ENCODE data around the gene EIF1AD.
"Not testable (repeated sequence)": the region's sequence is repeated elsewhere in the genome, so short reads cannot be mapped to it uniquely, and the experiment has no call there.

EIF1AD gene

GRCh38 chr11:65968600-65969482 lies 33.1 kb downstream of the EIF1AD start:
- DNase-seq (ENCODE audit: low spot score), result no peak

GRCh38 chr11:65967329-65967934 lies 34.5 kb downstream of the EIF1AD start:
- DNase-seq (ENCODE audit: low spot score), result no peak

DNA sequence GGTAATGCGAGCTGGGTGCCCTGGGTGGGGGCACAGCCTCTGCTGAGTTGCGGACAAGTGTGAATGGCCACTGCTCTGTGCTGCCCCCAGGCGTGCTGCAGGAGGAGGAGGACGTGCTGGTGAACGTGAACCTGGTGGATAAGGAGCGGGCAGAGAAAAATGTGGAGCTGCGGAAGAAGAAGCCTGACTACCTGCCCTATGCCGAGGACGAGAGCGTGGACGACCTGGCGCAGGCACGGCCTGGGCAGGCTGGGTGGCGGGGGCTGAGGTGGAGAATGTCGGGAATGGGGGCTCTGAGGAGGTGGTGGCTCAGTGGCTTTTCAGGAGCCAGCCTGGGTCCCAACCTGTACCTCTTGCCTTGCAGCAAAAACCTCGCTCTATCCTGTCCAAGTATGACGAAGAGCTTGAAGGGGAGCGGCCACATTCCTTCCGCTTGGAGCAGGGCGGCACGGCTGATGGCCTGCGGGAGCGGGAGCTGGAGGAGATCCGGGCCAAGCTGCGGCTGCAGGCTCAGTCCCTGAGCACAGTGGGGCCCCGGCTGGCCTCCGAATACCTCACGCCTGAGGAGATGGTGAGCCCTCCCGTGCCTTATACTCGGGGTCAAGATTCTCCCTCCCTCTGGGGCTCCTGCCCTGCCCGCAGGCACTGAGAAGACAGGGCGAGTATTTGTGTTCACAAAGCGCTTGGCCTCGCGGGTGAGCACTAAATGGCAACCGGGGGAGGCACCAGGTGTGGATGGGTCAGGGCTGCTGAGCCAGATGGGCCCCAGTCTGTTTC lies 35.8 kb downstream of the EIF1AD start:
- DNase-seq (ENCODE audit: low spot score), result no peak

DNA sequence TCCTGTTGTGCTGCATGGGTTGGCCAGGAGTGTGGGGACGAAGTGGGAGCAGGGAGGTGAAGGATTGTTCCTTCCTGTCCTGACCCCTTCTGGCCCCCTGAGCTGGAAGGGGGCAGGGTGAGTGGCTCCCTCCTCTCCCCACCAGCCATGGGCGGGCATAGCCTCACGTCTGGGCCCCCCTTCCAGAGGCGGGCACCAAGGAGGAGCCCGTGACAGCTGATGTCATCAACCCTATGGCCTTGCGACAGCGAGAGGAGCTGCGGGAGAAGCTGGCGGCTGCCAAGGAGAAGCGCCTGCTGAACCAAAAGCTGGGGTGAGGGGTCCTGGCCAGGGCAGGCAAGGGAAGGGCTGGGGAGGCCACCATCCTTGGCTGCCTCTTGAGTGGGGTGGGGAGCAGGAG lies 37.1 kb downstream of the EIF1AD start:
- no peak for DNase-seq (ENCODE audit: low spot score)

DNA sequence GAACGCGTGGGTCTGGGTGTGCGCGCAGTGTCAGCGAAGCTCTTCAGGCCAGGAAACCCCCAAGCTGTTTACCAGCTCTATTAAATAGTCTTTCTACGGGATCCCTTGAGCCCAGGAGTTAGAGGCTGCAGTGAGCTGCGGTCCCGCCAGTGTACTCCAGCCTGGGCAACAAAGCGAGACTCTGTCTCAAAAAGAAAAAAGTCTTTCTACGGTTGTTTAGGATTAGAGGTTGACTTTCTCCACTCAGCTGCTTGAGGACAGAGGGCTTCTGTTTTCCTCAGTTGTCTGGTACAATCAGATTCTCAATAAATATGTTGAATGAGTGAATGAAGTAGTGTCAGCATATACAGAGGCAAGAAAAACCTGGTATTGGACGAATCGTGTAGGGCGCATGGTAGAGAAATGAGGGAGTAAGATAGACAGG lies 39.8 kb downstream of the EIF1AD start:
- DNase-seq (ENCODE audit: low spot score), result peak; percentile 18

GRCh38 chr11:65961267-65962140 lies 40.5 kb downstream of the EIF1AD start, which contains the start of gene SART1:
Gene SART1, plus strand, starts transcription at chr11:65961734. Its CDS starts 47 bp downstream, at chr11:65961781.
- DNase-seq (ENCODE audit: low spot score), result peak; percentile 97

GRCh38 chr11:65960824-65961266 lies 41.1 kb downstream of the EIF1AD start:
- no peak for DNase-seq (ENCODE audit: low spot score)

GRCh38 chr11:65958774-65959420 lies 43.1 kb downstream of the EIF1AD start:
- DNase-seq (ENCODE audit: low spot score), result no peak

DNA sequence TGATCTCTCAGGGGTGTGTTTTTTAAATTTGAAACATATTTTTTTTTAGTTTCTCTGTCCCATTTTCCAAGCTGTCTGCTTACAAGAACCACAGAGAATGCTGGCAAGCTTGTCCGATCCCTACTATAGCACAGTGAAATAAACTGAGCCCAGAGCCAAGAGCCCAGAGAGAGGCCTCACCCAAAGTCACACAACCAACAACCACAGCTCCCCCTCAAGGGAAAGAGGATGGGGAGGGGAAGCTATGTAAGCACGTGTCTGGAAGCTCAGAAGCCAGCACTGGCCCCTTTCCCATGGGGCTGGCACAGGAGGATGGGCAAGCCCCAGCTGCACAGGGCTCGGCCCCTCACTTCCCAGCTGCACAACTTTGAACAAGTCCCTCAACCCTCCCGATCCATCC lies 43.7 kb downstream of the EIF1AD start:
- no peak for DNase-seq (ENCODE audit: low spot score)

- DNase-seq (ENCODE audit: low spot score), result no peak
These were observed 47.2 kb downstream of the EIF1AD start for GRCh38 chr11:65954771-65955170.

DNA sequence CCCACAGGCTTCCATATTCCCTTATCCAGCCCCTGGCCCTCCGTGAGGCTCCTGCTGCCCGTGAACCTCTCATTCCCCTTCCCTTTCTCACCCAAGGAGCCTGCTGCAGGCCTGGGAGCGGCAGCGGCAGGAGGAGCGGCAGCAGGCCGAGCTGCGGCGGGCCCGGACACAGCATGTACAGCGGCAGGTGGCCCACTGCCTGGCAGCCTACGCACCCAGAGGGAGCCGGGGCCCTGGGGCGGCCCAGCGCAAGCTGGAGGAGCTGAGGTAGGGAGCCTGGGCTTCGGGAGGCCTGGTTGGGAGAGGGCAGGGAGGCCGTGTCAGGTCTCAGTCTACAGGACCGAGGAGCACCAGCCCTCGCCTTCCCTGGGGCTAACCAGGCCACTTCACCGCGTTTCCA lies 48.5 kb downstream of the EIF1AD start:
- no peak for DNase-seq (ENCODE audit: low spot score)

- no peak for DNase-seq (ENCODE audit: low spot score)
These were observed 49.9 kb downstream of the EIF1AD start for GRCh38 chr11:65952052-65952521.

DNA sequence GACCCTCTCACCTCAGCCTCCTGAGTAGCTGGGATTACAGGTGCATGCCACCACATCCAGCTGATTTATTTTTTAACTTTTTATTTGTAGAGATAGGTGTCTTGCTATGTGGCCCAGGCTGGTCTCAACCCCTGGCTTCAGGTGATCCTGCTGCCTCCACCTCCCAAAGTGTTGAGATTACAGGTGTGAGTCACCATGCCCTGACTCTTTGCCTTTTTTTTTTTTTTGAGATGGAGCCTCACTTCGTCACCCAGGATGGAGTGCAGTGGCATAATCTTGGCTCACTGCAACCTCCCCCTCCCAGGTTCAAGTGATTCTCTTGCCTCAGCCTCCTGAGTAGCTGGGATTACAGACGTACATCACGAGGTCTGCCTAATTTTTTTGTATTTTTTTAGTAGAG lies 50.3 kb downstream of the EIF1AD start:
- not testable (repeated sequence) for DNase-seq (ENCODE audit: low spot score)

GRCh38 chr11:65950711-65951110 lies 51.2 kb downstream of the EIF1AD start:
- not testable (repeated sequence) for DNase-seq (ENCODE audit: low spot score)

- DNase-seq (ENCODE audit: low spot score), result no peak
These were observed 54.3 kb downstream of the EIF1AD start for GRCh38 chr11:65947603-65948125.

DNA sequence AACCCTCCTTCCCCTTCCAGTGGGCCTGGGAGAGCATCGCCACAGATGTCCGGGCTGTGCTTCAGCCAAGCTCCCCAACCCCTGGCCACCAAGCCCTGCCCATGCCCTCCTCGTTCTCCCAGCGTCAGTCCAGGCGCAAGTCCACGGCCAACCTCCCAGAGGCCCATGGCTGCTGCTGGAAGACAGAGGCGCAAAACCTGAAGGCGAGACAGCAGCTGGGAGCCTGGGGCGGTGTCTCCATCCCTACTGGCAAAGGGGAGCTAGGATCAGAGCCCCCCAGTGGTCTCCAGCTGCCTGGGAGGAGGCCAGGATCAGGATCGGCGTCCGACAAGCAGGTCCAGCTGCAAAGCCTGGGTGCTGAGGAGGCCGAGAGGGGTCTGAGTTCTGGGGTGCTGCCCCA lies 54.8 kb downstream of the EIF1AD start:
- DNase-seq (ENCODE audit: low spot score), result no peak

DNA sequence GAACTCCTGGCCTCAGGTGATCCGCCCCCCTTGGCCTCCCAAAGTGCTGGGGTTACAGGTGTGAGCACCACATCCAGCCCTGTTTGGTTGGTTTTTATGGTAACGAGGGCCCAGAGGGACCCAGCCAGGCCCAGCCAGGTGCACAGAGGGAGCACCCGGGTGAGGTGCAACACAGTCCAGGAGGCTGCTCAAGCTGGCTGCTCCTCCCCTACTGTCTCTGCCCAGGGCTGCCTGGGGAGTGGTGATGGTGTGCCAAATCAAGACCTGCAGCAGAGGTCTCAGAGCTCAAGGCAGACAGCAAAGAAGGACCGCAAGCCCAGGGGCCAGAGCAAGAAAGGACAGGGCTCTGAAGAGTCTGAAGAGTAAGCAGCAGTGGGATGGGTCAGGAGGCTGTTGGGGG lies 55.3 kb downstream of the EIF1AD start:
- DNase-seq (ENCODE audit: low spot score), result no peak
